Glutamatergic neuron (in vitro differentiated cells): ENCODE data around the gene STIMATE. TPM values are rescaled to one million over a fixed set of nuclear protein-coding genes. Genes with fewer than 3 reads are reported as not detected.

Experiments used
- DNase-seq: peaks from one replicate; pipeline ENCODE4 v3.0.0; 2022
- H3K27ac Mint-ChIP-seq: one replicate; pipeline ENCODE4 v1.8.0; 2020; ENCODE audit warnings: mild to moderate bottlenecking, mixed read lengths, inconsistent platforms; ENCODE audit not compliant: unreplicated experiment
- H3K27me3 Mint-ChIP-seq: one replicate; pipeline ENCODE4 v1.8.0; 2020; ENCODE audit warnings: mild to moderate bottlenecking, moderate library complexity, mixed read lengths, inconsistent platforms; ENCODE audit not compliant: unreplicated experiment
- H3K36me3 Mint-ChIP-seq: one replicate; pipeline ENCODE4 v1.8.0; 2020; ENCODE audit warnings: mild to moderate bottlenecking, mixed read lengths, inconsistent platforms; ENCODE audit not compliant: unreplicated experiment
- H3K4me1 Mint-ChIP-seq: one replicate; pipeline ENCODE4 v1.8.0; 2020; ENCODE audit warnings: mild to moderate bottlenecking, low read depth, mixed read lengths, inconsistent platforms; ENCODE audit not compliant: unreplicated experiment
- H3K4me3 Mint-ChIP-seq: one replicate; pipeline ENCODE4 v1.8.0; 2020; ENCODE audit warnings: mild to moderate bottlenecking, mixed read lengths, inconsistent platforms; ENCODE audit not compliant: unreplicated experiment
- H3K9me3 Mint-ChIP-seq: one replicate; pipeline ENCODE4 v1.8.0; 2020; ENCODE audit warnings: mild to moderate bottlenecking, moderate library complexity, mixed read lengths, inconsistent platforms; ENCODE audit not compliant: unreplicated experiment
- CTCF ChIP-seq: fragments of 200-600 bp; sonication (generic); IDR thresholded peaks from one replicate; pipeline ENCODE4 v1.5.0; 2021; ENCODE audit not compliant: partially characterized antibody, unreplicated experiment
- total RNA-seq: library from RNA; stranded (reverse); fragmentation: NEBNext Ultra II Directional; extraction: Animal tissue kit (Norgen Biotek cat#: 25700); gene quantifications from one replicate; pipeline ENCODE4 v1.2.1, GENCODE V29; 2021; ENCODE audit not compliant: unreplicated experiment

Gene STIMATE
- total RNA-seq, 1 donor from 2014 or later = 23.0 TPM

GRCh38 chr3:52845157-52845556 lies 52.2 kb downstream of the STIMATE start:
- H3K4me3 Mint-ChIP-seq = no peak overlapping the region
- peaks cover 23% of the 10 kb centered on the region for H3K4me1 Mint-ChIP-seq
- peaks cover 6% of the 10 kb centered on the region for H3K27me3 Mint-ChIP-seq
- no peaks in the 10 kb centered on the region for H3K36me3 Mint-ChIP-seq
- no peak for DNase-seq
- no peak for TF ChIP-seq CTCF
- H3K27ac Mint-ChIP-seq = peak overlapping the region; percentile 5
- H3K9me3 Mint-ChIP-seq = peaks cover 2% of the 10 kb centered on the region

GRCh38 chr3:52844290-52844975 lies 52.9 kb downstream of the STIMATE start:
- Mint-ChIP-seq H3K4me3 (peak overlapping the region; percentile 63), H3K27me3 (peaks cover 6% of the 10 kb centered on the region), H3K9me3 (peaks cover 2% of the 10 kb centered on the region), H3K36me3 (no peaks in the 10 kb centered on the region), H3K27ac (peak overlapping the region; percentile 64), H3K4me1 (peaks cover 23% of the 10 kb centered on the region)
- DNase-seq = no peak
- no peak for TF ChIP-seq CTCF

GRCh38 chr3:52843881-52844280 lies 53.5 kb downstream of the STIMATE start:
- Mint-ChIP-seq H3K4me1 (peaks cover 23% of the 10 kb centered on the region), H3K9me3 (peaks cover 2% of the 10 kb centered on the region), H3K4me3 (no peak overlapping the region), H3K27me3 (peaks cover 6% of the 10 kb centered on the region), H3K27ac (no peak overlapping the region), H3K36me3 (no peaks in the 10 kb centered on the region)
- DNase-seq = no peak
- TF ChIP-seq CTCF = no peak

GRCh38 chr3:52843108-52843865 lies 54.1 kb downstream of the STIMATE start:
- Mint-ChIP-seq H3K4me1 (peaks cover 23% of the 10 kb centered on the region), H3K4me3 (no peak overlapping the region), H3K27ac (no peak overlapping the region), H3K27me3 (peaks cover 6% of the 10 kb centered on the region), H3K36me3 (no peaks in the 10 kb centered on the region), H3K9me3 (peaks cover 2% of the 10 kb centered on the region)
- TF ChIP-seq CTCF = no peak
- no peak for DNase-seq

- no peak for TF ChIP-seq CTCF
- H3K27ac Mint-ChIP-seq = no peak overlapping the region
- no peak overlapping the region for H3K4me3 Mint-ChIP-seq
- H3K4me1 Mint-ChIP-seq = peaks cover 25% of the 10 kb centered on the region
- peaks cover 6% of the 10 kb centered on the region for H3K27me3 Mint-ChIP-seq
- H3K36me3 Mint-ChIP-seq = no peaks in the 10 kb centered on the region
- DNase-seq = no peak
- H3K9me3 Mint-ChIP-seq = peaks cover 2% of the 10 kb centered on the region
Measured at GRCh38 chr3:52842424-52842823, 54.9 kb downstream of the STIMATE start.
